ENCODE measurements around the gene UTS2R.
"Not testable (repeated sequence)": the region's sequence is repeated elsewhere in the genome, so short reads cannot be mapped to it uniquely, and the experiment has no call there.

The UTS2R gene

DNA sequence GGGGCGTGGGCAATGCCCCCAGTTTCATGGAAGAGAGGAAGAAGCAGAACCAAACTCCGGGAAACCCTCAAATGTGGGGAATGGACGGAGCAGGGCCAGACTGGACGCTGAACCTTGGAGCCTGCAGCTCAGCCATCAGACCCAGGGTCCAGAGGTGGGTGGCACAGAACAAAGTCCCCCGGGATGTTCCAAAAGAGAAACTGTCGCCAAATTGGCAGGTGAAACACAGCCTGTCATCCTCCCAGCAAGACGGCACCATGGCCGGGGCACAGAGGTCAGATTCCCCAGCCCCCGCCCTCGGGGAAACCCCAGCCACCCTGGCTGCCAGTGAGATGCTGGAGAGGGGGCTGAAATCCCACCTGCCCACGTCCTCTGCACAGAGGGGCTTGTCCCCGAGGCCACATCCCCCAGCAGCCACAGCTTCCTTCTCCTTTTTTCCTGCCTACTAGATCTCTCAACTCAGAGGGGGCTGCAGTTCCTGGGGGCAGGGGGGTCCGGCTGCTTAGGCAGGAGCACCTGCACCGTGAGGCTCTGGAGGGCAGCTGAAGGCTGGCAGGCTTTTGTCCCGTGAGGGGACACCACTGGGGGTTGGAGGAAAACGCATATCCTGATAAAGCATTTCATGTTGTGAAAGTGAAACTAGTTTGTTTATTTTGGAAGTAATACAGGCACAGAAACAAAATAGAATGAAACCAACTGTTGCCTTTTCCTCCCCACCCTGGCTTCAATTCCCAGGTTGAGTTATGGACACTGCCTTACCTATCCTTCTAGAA lies 36.8 kb upstream of the UTS2R start:
- DNase-seq = peak; percentile 31

DNA sequence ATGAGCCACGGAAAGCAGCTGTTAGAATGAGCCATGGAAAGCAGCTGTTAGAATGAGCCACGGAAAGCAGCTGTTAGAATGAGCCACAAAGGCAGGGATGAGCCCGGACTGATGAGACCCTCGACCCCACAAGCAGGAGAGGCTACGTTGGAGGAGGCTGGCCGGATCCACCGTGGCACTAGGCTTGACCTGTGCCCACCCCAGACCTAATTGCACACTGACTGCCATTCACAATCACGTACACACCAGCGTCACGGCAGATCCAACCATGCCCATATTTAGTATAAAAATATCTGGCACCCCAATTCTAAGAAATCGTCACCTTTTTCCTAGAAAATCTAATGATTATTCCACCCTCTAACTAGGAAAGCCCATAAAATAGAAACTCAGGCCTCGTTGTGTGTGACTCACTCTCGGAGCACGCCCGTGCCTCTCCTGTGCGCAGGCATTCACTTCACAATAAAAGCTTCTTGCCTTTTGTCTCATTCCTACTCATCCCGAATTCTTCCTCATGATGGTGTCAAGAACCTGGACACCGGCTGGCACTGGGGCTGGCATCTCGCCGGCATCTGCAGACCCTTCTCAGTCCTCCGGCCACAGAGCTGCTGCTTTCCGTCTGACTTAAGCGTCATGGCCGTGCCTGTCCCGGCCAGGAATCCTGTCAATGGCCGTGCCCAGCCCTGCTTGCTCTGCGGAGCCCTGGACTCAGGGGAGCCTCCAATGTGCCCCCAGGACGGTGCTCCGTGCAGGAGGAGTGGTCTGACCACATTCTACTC lies 32.5 kb upstream of the UTS2R start:
- no peak for DNase-seq

- no peak for DNase-seq
Measured at GRCh38 chr17:82339634-82340580, 31.7 kb upstream of the UTS2R start.

DNA sequence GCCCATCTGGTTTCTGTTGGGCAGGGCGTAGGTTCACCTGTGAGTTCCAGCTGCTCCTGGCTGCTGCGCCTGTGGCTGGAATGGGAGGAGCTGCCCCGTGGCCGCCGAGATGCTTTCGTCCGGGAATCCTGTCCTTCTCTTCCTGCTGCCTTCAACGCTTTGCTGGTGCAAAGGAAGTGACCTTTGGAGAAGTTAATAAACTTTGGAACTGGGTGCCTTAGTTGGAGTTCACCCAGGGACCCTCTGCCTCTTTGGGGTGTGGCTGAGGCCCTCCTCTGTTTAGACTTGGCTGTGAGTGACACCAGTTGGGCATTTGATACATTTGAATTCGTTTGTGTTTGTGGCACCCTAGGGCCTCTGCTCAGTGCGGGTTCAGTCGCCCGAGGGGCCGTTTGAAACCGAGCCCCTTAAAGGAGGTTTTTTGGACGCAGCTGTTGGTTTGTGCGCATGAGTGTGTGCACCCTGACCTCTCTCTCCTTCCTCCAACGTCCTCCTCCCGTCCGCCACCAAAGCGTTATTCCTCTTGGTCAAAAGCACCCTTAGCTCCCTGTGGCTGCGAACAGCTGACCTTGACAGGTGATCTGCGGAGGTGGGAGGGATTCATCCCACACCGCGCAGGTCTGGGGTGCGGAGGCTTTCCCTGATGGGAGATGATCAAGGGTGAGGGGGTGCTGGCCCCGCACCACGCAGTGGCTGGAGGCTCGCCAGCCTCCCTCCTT lies 29.0 kb upstream of the UTS2R start:
- no peak for DNase-seq

DNA sequence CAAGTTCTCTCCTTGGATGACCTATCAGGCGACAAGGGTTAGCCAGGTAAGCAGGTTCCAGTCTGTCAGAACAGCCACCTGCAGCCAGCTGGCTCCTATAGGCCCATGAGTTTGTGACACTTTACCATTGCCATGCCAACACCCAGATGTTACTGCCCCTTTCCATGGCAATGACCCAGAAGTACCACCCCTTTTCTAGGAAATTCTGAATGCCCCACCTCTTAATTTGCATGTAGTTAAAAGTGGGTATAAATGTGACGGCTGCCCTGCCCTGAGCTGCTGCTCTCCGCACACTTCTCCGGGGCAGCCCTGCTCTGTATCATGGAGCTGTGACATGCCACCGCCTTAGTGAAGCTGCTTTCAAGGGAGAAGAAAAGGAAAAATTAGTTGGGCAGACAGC lies 28.0 kb upstream of the UTS2R start:
- no peak for DNase-seq

DNA sequence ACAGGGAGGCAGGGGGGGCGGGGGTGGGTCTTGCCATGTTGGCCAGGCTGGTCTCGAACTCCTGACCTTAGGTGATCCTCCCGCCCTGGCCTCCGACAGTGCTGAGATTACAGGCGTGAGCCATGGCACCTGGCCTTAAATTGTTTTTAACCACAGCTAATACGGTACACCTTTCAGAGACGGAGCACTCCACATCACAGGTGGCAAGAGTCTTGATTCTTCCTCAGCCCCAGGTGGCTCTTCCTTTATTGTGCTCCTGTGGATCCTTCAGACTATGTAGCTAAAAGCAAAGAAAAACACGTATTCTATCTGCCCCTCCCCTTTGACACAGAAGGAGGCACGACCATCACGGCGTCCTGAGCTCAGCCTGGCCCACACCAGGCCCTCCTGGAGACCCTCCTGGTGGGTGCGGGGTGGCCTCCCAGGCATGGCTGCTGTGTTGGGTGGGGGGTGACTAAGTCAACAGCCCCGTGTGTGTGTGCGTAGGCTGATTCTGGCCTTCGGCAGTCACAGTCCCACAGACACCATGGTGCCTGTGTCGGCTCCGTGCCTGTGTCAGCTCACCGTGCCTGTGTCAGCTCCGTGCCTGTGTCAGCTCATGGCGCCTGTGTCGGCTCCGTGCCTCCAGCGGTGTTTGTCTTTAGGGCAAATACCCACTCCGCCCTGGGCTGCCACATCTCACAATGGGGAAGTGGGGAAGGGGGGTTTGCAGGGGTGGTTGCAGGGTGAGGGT lies 27.2 kb upstream of the UTS2R start:
- no peak for DNase-seq

DNA sequence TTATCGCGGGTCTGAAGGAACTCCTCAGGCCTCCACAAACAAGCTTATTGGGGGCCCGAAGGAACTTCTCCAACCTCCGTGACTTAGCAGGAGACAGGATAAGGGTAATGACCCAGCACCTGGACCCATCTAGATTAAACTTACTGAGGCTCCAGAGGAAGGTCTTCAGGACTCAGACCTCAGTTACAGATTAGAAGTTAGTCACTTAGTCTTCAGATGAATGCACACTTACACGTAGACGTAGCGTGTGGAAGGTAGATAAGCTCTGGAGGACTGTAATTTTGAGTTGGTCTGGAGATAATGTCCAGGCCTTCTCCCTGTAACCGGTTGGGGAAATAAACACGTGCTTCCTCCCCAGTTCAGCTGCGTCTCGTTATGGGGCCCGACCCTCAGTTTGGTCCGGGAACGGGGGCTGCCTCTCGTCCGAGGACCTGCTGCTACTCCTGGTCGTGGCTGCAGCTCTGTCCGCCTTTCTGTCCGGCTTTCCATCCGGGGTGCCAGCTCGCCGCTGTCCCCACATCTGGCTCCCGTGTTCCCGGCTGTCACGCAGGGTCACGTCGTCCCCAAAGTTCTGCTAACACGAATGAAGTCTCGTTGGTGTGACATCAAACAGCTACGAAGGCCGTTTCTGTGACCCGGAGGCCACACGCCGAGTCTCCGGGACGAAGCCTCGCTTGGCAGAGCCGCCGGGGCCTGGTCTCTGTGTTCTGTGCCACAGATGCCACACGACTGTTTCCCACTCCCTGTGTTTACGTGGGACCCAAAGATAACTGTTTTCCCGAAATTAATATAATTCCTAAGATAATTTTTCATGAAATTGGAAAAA lies 26.2 kb upstream of the UTS2R start:
- DNase-seq = no peak

DNA sequence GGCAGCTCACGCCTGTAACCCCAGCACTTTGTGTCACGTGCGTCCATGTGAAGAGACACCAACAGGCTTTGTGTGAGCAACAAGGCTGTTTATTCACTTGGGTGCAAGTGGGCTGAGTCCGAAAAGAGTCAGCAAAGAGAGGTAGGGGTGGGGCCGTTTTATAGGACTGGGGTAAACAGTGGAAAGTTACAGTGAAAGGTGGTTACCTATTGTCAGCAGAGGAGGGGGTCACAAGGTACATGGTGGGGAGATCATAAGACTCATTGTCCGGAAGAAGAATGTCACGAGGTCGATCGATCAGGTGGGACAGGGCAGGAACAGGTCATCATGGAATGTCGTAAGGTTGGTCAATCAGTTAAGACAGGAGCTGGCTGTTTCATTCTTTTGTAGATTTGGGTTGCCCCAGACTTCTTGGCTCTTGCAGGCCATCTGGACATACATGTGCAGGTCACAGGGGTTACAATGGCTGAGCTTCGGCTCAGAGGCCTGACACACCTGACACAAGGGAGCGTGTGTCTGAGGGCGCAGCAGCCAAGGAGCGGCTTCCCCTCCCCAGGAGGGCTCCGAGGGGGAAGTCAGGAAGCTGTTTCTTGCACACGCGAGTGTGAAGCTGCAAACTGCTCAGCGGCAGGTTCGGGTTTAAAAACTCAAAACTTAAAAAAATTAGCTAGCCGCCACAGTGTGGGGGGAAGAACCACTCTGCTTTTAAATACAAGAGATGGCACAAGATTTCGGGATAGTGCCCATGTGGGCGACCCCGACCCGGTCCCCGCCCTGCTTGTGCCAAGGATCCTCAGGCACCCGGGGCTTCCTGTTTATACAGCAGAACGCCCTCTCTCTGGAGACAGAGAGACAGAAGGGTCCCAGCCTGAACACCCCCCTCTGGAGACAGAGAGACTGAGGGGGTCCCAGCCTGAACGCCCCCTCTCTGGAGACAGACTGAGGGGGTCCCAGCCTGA lies 24.9 kb upstream of the UTS2R start:
- DNase-seq = no peak

DNA sequence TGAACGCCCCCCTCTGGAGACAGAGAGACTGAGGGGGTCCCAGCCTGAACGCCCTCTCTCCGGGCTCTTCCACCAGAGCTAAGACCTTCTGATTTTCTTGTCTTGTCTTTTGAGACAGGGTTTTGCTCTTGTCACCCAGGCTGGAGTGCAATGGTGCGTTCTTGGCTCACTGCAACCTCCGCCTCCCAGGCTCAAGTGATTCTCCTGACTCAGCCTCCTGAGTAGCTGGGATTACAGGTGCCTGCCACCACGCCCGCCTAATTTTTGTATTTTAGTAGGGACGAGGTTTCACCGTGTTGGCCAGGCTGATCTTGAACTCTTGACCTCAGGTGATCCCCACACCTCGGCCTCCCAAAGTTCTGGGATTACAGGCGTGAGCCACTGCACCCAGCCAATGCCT lies 23.6 kb upstream of the UTS2R start:
- DNase-seq = not testable (repeated sequence)

DNA sequence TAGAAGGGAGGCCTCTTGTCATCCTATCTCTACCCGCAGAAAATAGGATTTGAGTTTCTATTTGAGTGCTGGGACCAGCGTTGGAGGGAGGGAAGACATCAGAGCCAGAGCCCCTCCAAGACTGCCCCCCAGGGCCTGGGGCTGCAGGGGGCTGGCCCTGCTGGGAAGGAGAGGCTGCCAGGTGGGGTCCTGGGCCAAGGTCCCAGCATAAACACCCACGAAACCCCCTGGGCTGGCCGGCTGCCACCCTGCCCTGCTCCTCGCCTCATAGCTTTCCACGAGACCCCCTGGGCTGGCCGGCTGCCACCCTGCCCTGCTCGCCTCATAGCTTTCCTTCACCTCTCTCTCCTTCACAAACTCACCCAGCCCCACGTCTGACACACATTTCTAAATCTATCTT lies 23.1 kb upstream of the UTS2R start:
- DNase-seq = no peak

- no peak for DNase-seq
Measured at GRCh38 chr17:82348866-82349265, 22.7 kb upstream of the UTS2R start.

DNA sequence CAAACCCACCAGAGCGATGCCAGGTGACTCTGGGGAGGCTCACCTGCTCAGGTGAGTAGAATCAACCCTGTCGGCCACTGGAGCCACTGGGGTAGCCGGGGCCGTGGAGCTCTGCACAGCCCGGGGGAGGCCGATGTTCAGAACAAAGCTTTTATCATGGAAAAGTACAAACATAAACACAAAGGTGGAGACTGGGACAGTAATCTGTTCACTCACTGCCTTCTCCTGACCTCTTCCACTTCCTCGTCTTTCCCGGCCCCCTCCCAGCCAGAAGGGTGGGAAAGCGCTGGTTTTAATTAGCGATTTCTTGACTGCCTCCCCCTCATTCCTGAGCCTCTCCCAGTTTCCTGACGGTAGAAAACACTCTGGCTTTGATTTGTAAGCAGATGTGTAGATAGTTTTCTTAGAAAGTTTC lies 22.3 kb upstream of the UTS2R start:
- no peak for DNase-seq

DNA sequence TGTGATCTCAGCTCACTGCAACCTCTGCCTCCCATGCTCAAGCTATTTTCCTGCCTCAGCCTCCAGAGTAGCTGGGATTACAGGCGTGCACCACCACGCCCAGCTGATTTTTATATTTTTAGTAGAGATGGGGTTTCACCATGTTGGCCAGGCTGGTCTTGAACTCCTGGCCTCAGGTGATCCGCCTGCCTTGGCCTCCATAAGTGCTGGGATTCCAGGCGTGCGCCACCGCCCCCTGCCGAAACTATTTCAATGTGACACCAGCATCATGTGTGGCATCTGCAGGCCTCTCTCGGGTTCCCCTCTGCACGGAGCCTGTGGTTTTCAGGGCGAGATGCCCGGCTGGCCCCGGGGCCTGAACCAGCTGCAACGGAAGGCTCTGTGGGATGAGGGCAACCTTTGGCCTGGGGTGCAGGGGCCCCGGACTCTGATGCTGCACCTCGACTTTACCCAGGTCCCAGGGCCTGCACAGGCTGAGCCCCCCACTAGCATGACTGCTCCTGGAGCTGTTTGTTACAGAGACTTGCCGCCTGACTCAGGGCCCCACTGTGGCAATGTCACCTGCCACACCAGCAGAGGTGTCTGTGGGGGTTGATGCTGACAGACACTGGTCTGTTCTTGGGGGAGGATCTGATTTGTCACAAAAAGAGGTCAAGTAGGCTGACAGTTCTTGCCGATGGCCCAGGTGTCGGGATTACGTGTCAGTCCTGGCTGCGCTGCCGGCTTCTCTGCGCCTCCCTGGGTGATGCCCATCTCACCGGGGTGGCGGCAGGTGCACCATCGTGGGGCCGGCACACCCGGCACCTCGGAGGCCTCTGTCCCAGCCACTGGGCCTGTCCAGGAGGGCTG lies 21.2 kb upstream of the UTS2R start:
- peak; percentile 41 for DNase-seq

DNA sequence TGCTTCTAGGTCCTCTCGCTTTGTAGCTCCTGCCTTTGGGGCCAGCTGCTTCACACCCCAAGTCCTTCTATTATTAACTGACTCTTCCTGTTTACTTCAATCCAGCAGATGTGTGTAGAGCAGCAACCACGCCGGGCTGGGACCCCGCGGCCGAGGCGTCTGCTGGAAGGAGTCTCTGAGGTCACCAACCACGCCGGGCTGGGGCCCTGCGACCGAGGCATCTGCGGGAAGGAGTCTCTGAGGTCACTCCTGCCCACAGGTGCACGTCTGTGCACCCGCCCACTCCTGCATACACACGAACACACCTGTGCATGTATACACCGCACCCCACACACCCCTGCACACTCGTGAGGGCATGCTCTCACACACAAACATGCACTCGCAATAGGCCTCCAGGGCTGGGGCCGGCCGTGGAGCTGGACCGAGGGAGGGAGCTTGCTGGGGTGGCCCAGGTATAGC lies 20.3 kb upstream of the UTS2R start:
- no peak for DNase-seq

DNA sequence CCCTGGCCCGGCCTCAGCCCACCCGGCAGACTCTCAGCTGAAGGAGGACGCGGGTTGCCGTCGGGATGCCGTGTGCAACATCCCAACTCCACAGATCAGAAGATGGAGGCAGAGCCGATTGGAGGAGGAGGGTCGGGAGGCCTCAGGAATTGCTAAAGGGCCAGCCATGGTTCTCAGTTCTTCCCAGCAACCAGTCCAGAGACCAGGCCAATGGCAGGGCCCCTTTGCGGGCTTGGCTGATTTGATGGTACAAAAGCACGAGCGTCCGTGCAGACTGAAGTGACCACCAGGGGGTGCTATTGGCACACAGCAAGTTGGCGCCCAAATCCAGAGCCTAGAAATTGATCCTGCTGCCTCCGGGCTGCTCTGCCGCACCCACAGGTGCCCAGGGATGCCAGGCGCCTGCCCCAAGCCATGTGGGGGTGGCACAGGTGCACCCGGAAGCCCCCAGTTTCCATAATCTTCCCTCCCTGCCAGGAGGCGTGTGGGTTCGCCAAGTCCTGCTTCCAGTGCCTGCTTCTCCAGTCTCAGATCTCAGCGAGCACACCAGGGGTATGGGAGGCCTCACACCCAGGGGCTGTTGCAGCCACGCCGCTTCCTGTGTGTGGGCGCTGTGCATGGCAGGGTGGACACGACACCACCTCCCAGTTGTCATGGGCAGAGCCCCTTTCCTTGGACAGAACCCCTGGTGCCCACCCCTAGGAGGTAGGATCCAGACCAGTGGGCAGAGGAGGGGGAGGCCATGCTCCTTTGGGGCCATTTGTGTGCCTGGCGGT lies 19.7 kb upstream of the UTS2R start:
- peak; percentile 84 for DNase-seq

GRCh38 chr17:82353484-82353883 lies 18.1 kb upstream of the UTS2R start:
- DNase-seq = no peak

DNA sequence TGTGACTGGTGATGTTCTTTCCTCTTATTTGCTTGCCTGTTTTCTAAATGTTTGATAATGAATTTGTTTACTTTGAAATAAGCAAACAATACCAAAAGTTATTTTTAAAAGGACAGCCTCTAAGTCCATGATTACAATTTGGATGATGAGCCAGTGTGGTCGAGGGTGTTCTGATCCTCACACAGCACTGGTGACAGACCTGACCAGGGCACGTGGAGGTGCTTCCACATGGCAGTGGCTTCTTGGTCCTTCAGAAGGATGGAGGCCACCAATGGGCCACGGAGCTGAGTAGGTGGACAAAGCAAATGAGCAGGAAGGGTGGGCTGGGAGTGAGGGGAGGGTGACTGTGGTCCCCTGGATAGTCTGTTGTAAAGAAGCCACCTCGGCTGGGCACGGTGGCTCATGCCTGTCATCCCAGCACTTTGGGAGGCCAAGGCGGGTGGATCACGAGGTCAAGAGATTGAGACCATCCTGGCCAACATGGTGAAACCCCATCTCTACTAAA lies 16.7 kb upstream of the UTS2R start:
- DNase-seq = no peak

Measured in CD4-positive, alpha-beta T cell treated with Interleukin-21 for 1 hour (primary cell).